Epidermal melanocyte (primary cell): Measurements from ENCODE around the gene EMX2.

Experiments used
- DNase-seq: peaks from one replicate; pipeline ENCODE4 v3.0.0; 2011; ENCODE audit warnings: low spot score; ENCODE audit not compliant: insufficient read length

Gene EMX2

GRCh38 chr10:117543225-117544003 lies 868 bp downstream of the EMX2 start:
- DNase-seq, result no peak

GRCh38 chr10:117544004-117544701 lies 1.6 kb downstream of the EMX2 start:
- DNase-seq, result no peak

- DNase-seq, result no peak
These were observed 2.2 kb downstream of the EMX2 start for GRCh38 chr10:117544711-117545140.

- no peak for DNase-seq
These were observed 2.8 kb downstream of the EMX2 start for GRCh38 chr10:117545141-117546019.

- no peak for DNase-seq
These were observed 3.6 kb downstream of the EMX2 start for GRCh38 chr10:117546020-117546580.

GRCh38 chr10:117546581-117547015 lies 4.1 kb downstream of the EMX2 start:
- DNase-seq, result no peak

GRCh38 chr10:117547016-117547715 lies 4.6 kb downstream of the EMX2 start:
- no peak for DNase-seq

- DNase-seq, result no peak
These were observed 5.4 kb downstream of the EMX2 start for GRCh38 chr10:117547716-117548668.

GRCh38 chr10:117549100-117549585 lies 6.6 kb downstream of the EMX2 start:
- no peak for DNase-seq

GRCh38 chr10:117550076-117550475 lies 7.5 kb downstream of the EMX2 start:
- no peak for DNase-seq

GRCh38 chr10:117550599-117551329 lies 8.2 kb downstream of the EMX2 start:
- no peak for DNase-seq

- no peak for DNase-seq
These were observed 9.0 kb downstream of the EMX2 start for GRCh38 chr10:117551330-117552155.

GRCh38 chr10:117552156-117552631 lies 9.6 kb downstream of the EMX2 start:
- no peak for DNase-seq

GRCh38 chr10:117552701-117553141 lies 10.2 kb downstream of the EMX2 start:
- no peak for DNase-seq

- no peak for DNase-seq
These were observed 10.7 kb downstream of the EMX2 start for GRCh38 chr10:117553142-117553814.

GRCh38 chr10:117553815-117554172 lies 11.2 kb downstream of the EMX2 start:
- no peak for DNase-seq

- no peak for DNase-seq
These were observed 11.8 kb downstream of the EMX2 start for GRCh38 chr10:117554241-117554814.
